Left lung (tissue), 10 donors: ENCODE results near the gene LRMDA. TPM values are rescaled to one million over a fixed set of nuclear protein-coding genes. Genes with fewer than 3 reads are reported as not detected.

Source experiments
- ATAC-seq: fragments of 200-7000 bp; cut with Tn5 transposase; one replicate; pipeline ENCODE4 v1.9.1; 2020; ENCODE audit warnings: moderate library complexity
- DNase-seq, 4 donors: peaks; one replicate each; pipeline ENCODE4 v3.0.0-alpha.2; 2013 to 2020
- H3K27ac ChIP-seq, 2 donors: fragments of 200-600 bp; sonication (generic) in 1 of 2; one replicate each; pipeline versions ENCODE4 v1.5.0 to v1.8.0; 2020 to 2021
- H3K27me3 ChIP-seq, 2 donors: fragments of 200-600 bp; sonication (generic) in 1 of 2; one replicate each; pipeline versions ENCODE4 v1.5.0 to v1.8.0; 2020 to 2021
- H3K36me3 ChIP-seq, 2 donors: fragments of 200-600 bp; sonication (generic) in 1 of 2; one replicate each; pipeline versions ENCODE4 v1.5.0 to v1.8.0; 2020 to 2021
- H3K4me1 ChIP-seq, 2 donors: fragments of 200-600 bp; one replicate each; pipeline ENCODE4 v1.8.0; 2021
- H3K4me3 ChIP-seq, 2 donors: fragments of 200-600 bp; sonication (generic) in 1 of 2; one replicate each; pipeline versions ENCODE4 v1.5.0 to v1.8.0; 2020 to 2021; ENCODE audit warnings: mild to moderate bottlenecking in 1 of 2
- H3K9me3 ChIP-seq, 2 donors: fragments of 200-600 bp; sonication (generic) in 1 of 2; one replicate each; pipeline versions ENCODE4 v1.5.0 to v1.8.0; 2020 to 2021
- CTCF ChIP-seq, 2 donors: fragments of 200-600 bp; sonication (generic) in 1 of 2; IDR thresholded peaks; one replicate each; pipeline versions ENCODE4 v1.5.0 to v1.8.0; 2021; ENCODE audit warnings: antibody characterized with exemption in 2 of 2
- intact Hi-C, 2 donors: fragments of 100-400 bp; cut with DNase I; formaldehyde crosslinking; loops; one replicate each; pipeline versions ENCODE4 v1.11.2 to v1.14.2; 2022
- polyA plus RNA-seq, 6 donors: library from polyadenylated mRNA; unstranded; fragments of 120-200 nt; gene quantifications; one replicate each; pipeline ENCODE4 v1.2.1, GENCODE V29; 2013; ENCODE audit not compliant: insufficient read length in 6 of 6
- total RNA-seq, 2 donors: library from RNA; stranded (reverse); fragmentation: NEBNext Ultra II Directional; extraction: Animal tissue kit (Norgen Biotek cat#: 25700); gene quantifications; one replicate each; pipeline ENCODE4 v1.2.1, GENCODE V29; 2021
- donor health status: DM: no; HTN: yes; CAD: no.
- donor health status: DM: no; HTN: no; CAD: no.

Gene LRMDA
- total and polyA plus RNA-seq, 8 donors: 13.9 to 23.6 (median 18.7) TPM

GRCh38 chr10:76015245-76015644 lies 583.8 kb downstream of the LRMDA start:
- Histone ChIP-seq H3K4me1 (no peaks in the 10 kb centered on the region), H3K27me3 (no peaks in the 10 kb centered on the region), H3K27ac (no peak overlapping the region), H3K36me3 (no peaks in the 10 kb centered on the region), H3K4me3 (no peak overlapping the region), H3K9me3 (no peaks in the 10 kb centered on the region)
- no peak for DNase-seq
- no peak for ATAC-seq
- TF ChIP-seq CTCF (IDR thresholded peaks at IDR 0.05): no peak
- intact Hi-C loops: no loop called here

GRCh38 chr10:76017026-76017732 lies 585.8 kb downstream of the LRMDA start:
- TF ChIP-seq CTCF (IDR thresholded peaks at IDR 0.05): no peak
- no peaks in the 10 kb centered on the region for H3K27me3 ChIP-seq
- no peak overlapping the region for H3K27ac ChIP-seq
- DNase-seq: no peak
- H3K9me3 ChIP-seq: no peaks in the 10 kb centered on the region
- H3K36me3 ChIP-seq: no peaks in the 10 kb centered on the region
- H3K4me1 ChIP-seq: no peaks in the 10 kb centered on the region
- no peak overlapping the region for H3K4me3 ChIP-seq
- intact Hi-C loops: no loop called here
- ATAC-seq: no peak

GRCh38 chr10:76017733-76018433 lies 586.5 kb downstream of the LRMDA start:
- Histone ChIP-seq H3K27me3 (no peaks in the 10 kb centered on the region), H3K4me1 (no peaks in the 10 kb centered on the region), H3K4me3 (no peak overlapping the region), H3K27ac (no peak overlapping the region), H3K9me3 (no peaks in the 10 kb centered on the region), H3K36me3 (no peaks in the 10 kb centered on the region)
- DNase-seq: peak in 1 of 4 donors; percentile 61
- TF ChIP-seq CTCF (IDR thresholded peaks at IDR 0.05): no peak
- no peak for ATAC-seq
- intact Hi-C loops: no loop called here

GRCh38 chr10:76020630-76021029 lies 589.2 kb downstream of the LRMDA start:
- H3K4me1 ChIP-seq: no peaks in the 10 kb centered on the region
- no peak overlapping the region for H3K4me3 ChIP-seq
- H3K27me3 ChIP-seq: no peaks in the 10 kb centered on the region
- no peaks in the 10 kb centered on the region for H3K36me3 ChIP-seq
- no peaks in the 10 kb centered on the region for H3K9me3 ChIP-seq
- no peak overlapping the region for H3K27ac ChIP-seq
- TF ChIP-seq CTCF (IDR thresholded peaks at IDR 0.05): no peak
- DNase-seq (no peak), ATAC-seq (no peak)
- intact Hi-C loops: no loop called here

GRCh38 chr10:76021398-76021797 lies 590.0 kb downstream of the LRMDA start:
- Histone ChIP-seq H3K27ac (no peak overlapping the region), H3K9me3 (no peaks in the 10 kb centered on the region), H3K4me1 (no peaks in the 10 kb centered on the region), H3K36me3 (no peaks in the 10 kb centered on the region), H3K4me3 (no peak overlapping the region), H3K27me3 (no peaks in the 10 kb centered on the region)
- intact Hi-C loops: no loop called here
- no peak for ATAC-seq
- no peak for TF ChIP-seq CTCF (IDR thresholded peaks at IDR 0.05)
- DNase-seq: no peak
